Gastroesophageal sphincter (tissue), 4 donors: Measurements from ENCODE around the gene PTPN14. TPM values are rescaled to one million over a fixed set of nuclear protein-coding genes. Genes with fewer than 3 reads are reported as not detected.

Experiments
- ATAC-seq: fragments of 150-250 bp; one replicate; pipeline ENCODE4 v1.9.1; 2016; ENCODE audit warnings: mild to moderate bottlenecking, moderate library complexity
- H3K27ac ChIP-seq, 4 donors: fragments of 200-600 bp; sonication (generic) in 3 of 4; 1 replicate in 3 of 4; 2 replicates in 1 of 4; pipeline ENCODE4 v1.5.1; 2016 to 2019
- H3K27me3 ChIP-seq: fragments of 200-600 bp; sonication (generic); one replicate; pipeline ENCODE4 v1.5.1; 2019
- H3K36me3 ChIP-seq, 2 donors: fragments of 200-600 bp; sonication (generic); one replicate each; pipeline ENCODE4 v1.5.1; 2019; ENCODE audit warnings: control low read depth in 1 of 2
- H3K4me1 ChIP-seq, 3 donors: fragments of 200-600 bp; sonication (generic); 1 replicate in 2 of 3; 2 replicates in 1 of 3; pipeline ENCODE4 v1.5.1; 2016 to 2019; ENCODE audit warnings: control low read depth in 2 of 3
- H3K4me3 ChIP-seq, 2 donors: fragments of 200-600 bp; sonication (generic); one replicate each; pipeline ENCODE4 v1.5.1; 2019; ENCODE audit warnings: mild to moderate bottlenecking in 1 of 2, moderate library complexity in 1 of 2
- H3K9me3 ChIP-seq, 3 donors: fragments of 200-600 bp; sonication (generic); one replicate each; pipeline ENCODE4 v1.5.1; 2017 to 2019; ENCODE audit warnings: control low read depth in 2 of 3
- CTCF ChIP-seq, 4 experiments: fragments of 200-600 bp in 2 of 4; fragments of 450-650 bp in 2 of 4; sonication (generic) in 1 of 4; IDR thresholded peaks; one replicate each; pipeline ENCODE4 v1.5.1; 2017 to 2019; ENCODE audit warnings: antibody characterized with exemption in 4 of 4, mild to moderate bottlenecking in 2 of 4, moderate library complexity in 2 of 4
- EP300 ChIP-seq: sonication (generic); formaldehyde crosslinking; IDR thresholded peaks from one replicate; pipeline ENCODE4 v1.6.1; 2017; ENCODE audit warnings: antibody characterized with exemption, mild to moderate bottlenecking
- POLR2A ChIP-seq, 2 donors: fragments of 450-650 bp; IDR thresholded peaks; one replicate each; pipeline ENCODE4 v1.6.1; 2017; ENCODE audit warnings: antibody characterized with exemption in 2 of 2, mild to moderate bottlenecking in 2 of 2, moderate library complexity in 1 of 2
- POLR2AphosphoS5 ChIP-seq: sonication (generic); formaldehyde crosslinking; IDR thresholded peaks from one replicate; pipeline ENCODE4 v1.6.1; 2017; ENCODE audit warnings: antibody characterized with exemption
- WGBS, 2 donors: methylation state at CpG; one replicate each; pipeline ENCODE4 v1.1.5; 2018; ENCODE audit warnings: low coverage in 1 of 2; 5-methylcytosine and 5-hydroxymethylcytosine counted together
- total RNA-seq, 4 donors: library from RNA; depleted of rRNA; stranded (reverse); fragments of >200 nt; gene quantifications; one replicate each; pipeline ENCODE4 v1.1.0, GENCODE V29; 2016

PTPN14 gene
- total RNA-seq, 4 donors from 2014 or later = 38.9 to 96.8 (median 75.4) TPM

- Histone ChIP-seq H3K4me3 (no peak overlapping the region), H3K27ac (peak overlapping the region in 3 of 4 donors; percentile 42 to 50 (median 42)), H3K4me1 (peaks cover 0 to 4% (median 0%) of the 10 kb centered on the region in 3 donors), H3K9me3 (no peaks in the 10 kb centered on the region), H3K27me3 (no peaks in the 10 kb centered on the region), H3K36me3 (peaks cover 0 to 64% of the 10 kb centered on the region in 2 donors)
- WGBS, 2 donors = 92% methylated on average over 4 of the region's 7 CpGs; no CpG with 5 or more reads in 1 of the 2 donors
- TF ChIP-seq POLR2A (IDR thresholded peaks at IDR 0.05) = no peak
- TF ChIP-seq EP300 = no peak
- no peak for TF ChIP-seq POLR2AphosphoS5
- TF ChIP-seq CTCF (IDR thresholded peaks at IDR 0.05) = no peak
- no peak for ATAC-seq
These were observed 165.1 kb downstream of the PTPN14 start for GRCh38 chr1:214386333-214386732.

GRCh38 chr1:214385428-214385827, 166.0 kb downstream of the PTPN14 start:
- 100% methylated on average over 1 of the region's 1 CpG for WGBS, 2 donors
- TF ChIP-seq CTCF (IDR thresholded peaks at IDR 0.05) = no peak
- TF ChIP-seq POLR2AphosphoS5 = no peak
- no peak for TF ChIP-seq EP300
- TF ChIP-seq POLR2A (IDR thresholded peaks at IDR 0.05) = no peak
- no peak overlapping the region for H3K4me3 ChIP-seq
- H3K4me1 ChIP-seq = peaks cover 0 to 8% (median 6%) of the 10 kb centered on the region in 3 donors
- no peaks in the 10 kb centered on the region for H3K9me3 ChIP-seq
- H3K36me3 ChIP-seq = peaks cover 0 to 60% of the 10 kb centered on the region in 2 donors
- no peak overlapping the region for H3K27ac ChIP-seq
- ATAC-seq = no peak
- H3K27me3 ChIP-seq = no peaks in the 10 kb centered on the region

- ATAC-seq = no peak
These were observed 166.9 kb downstream of the PTPN14 start for GRCh38 chr1:214384373-214385079.

GRCh38 chr1:214383381-214384372, 167.7 kb downstream of the PTPN14 start:
- peak; percentile 17 for ATAC-seq
- Histone ChIP-seq H3K27me3 (no peaks in the 10 kb centered on the region), H3K4me1 (peaks cover 0 to 12% (median 5%) of the 10 kb centered on the region in 3 donors), H3K36me3 (peaks cover 0 to 66% of the 10 kb centered on the region in 2 donors), H3K27ac (no peak overlapping the region), H3K4me3 (no peak overlapping the region), H3K9me3 (no peaks in the 10 kb centered on the region)
- TF ChIP-seq POLR2AphosphoS5 (no peak), CTCF (IDR thresholded peaks at IDR 0.05) (no peak), POLR2A (IDR thresholded peaks at IDR 0.05) (no peak), EP300 (no peak)
- WGBS, 2 donors = 80 to 85% methylated on average over 3 to 8 of the region's 45 CpGs

More at GRCh38 chr1:214384373-214385079, 166.9 kb downstream of the PTPN14 start:
- H3K4me1 ChIP-seq = peaks cover 0 to 12% (median 8%) of the 10 kb centered on the region in 3 donors
- H3K4me3 ChIP-seq = no peak overlapping the region
- H3K27ac ChIP-seq = no peak overlapping the region
- TF ChIP-seq EP300 = no peak
- no peak for TF ChIP-seq POLR2A (IDR thresholded peaks at IDR 0.05)
- TF ChIP-seq POLR2AphosphoS5 = no peak
- no peak for TF ChIP-seq CTCF (IDR thresholded peaks at IDR 0.05)
- WGBS, 2 donors = 94 to 95% methylated on average over 5 to 9 of the region's 18 CpGs
- peaks cover 0 to 58% of the 10 kb centered on the region in 2 donors for H3K36me3 ChIP-seq
- H3K27me3 ChIP-seq = no peaks in the 10 kb centered on the region
- no peaks in the 10 kb centered on the region for H3K9me3 ChIP-seq
